K562 (cell line): ENCODE data around the gene WWOX. TPM values are rescaled to one million over a fixed set of nuclear protein-coding genes. Genes with fewer than 3 reads are reported as not detected.

Source experiments
- ATAC-seq: fragments of 200-7000 bp; cut with Tn5 transposase; 3 replicates; pipeline ENCODE4 v1.9.1; 2020; ENCODE audit warnings: moderate library complexity
- BruUV-seq: library from RNA; stranded (reverse); fragments of 400-500 nt; replicated peaks from 2 replicates; lab custom pipeline; 2021; lab: Mats Ljungman, UMichigan
- CTCF ChIA-PET: fragments of 300-600 bp; formaldehyde crosslinking; extraction: SDS; loops from one replicate; lab custom pipeline; 2021; ENCODE audit warnings: low intra/inter-chr PET ratio; lab: Yijun Ruan, JAX
- POLR2A ChIA-PET: fragments of 300-600, 350-650 bp; sonication (Branson Sonifier 250); formaldehyde crosslinking; extraction: SDS; loops from one replicate; lab custom pipeline; 2021; ENCODE audit warnings: antibody characterized with exemption, inconsistent platforms; lab: Yijun Ruan, JAX
- DNase-seq, 4 experiments: peaks; one replicate each; pipeline versions ENCODE4 v3.0.0 to v3.0.0-alpha.2; 2011 to 2018; ENCODE audit warnings: low spot score in 3 of 4, mixed read lengths in 3 of 4; ENCODE audit errors: extremely low read depth in 1 of 4
- FAIRE-seq: peaks from 2 replicates; lab custom pipeline; 2011; peaks lifted over from hg19 to GRCh38; lab: Jason Lieb, UNC
- H2AFZ ChIP-seq: 2 replicates; pipeline ENCODE4 v1.6.0; 2011; ENCODE audit warnings: low read depth, low read length, control low read depth, inconsistent platforms
- H3K27ac ChIP-seq: fragments of 200-600 bp; 3 replicates; pipeline ENCODE4 v1.8.0; 2011; ENCODE audit warnings: low read depth, mild to moderate bottlenecking, control low read depth, inconsistent platforms, low read length, moderate library complexity, mixed read lengths; ENCODE audit errors: extremely low read depth
- H3K27me3 ChIP-seq, 2 experiments: fragments of 300-600 bp in 1 of 2; 2 replicates in 1 of 2; 3 replicates in 1 of 2; pipeline versions ENCODE4 v1.6.0 to v1.8.0; 2011; ENCODE audit warnings: inconsistent platforms in 2 of 2, low read length in 2 of 2, mild to moderate bottlenecking in 1 of 2, mixed read lengths in 1 of 2, moderate library complexity in 1 of 2; ENCODE audit not compliant: control insufficient read depth in 2 of 2, insufficient read depth in 2 of 2
- H3K36me3 ChIP-seq: fragments of 300-600 bp; 3 replicates; pipeline ENCODE4 v1.8.0; 2011; ENCODE audit warnings: mild to moderate bottlenecking, low read length, inconsistent platforms; ENCODE audit not compliant: control insufficient read depth, insufficient read depth
- H3K4me1 ChIP-seq, 2 experiments: fragments of 200-600 bp in 1 of 2; replicated peaks in 1 of 2; 2 replicates in 1 of 2; 3 replicates in 1 of 2; pipeline versions ENCODE4 v1.5.1 to v1.8.0; 2011; ENCODE audit warnings: inconsistent platforms in 2 of 2, low read length in 2 of 2, mild to moderate bottlenecking in 1 of 2, mixed read lengths in 1 of 2, moderate library complexity in 1 of 2; ENCODE audit not compliant: control insufficient read depth in 2 of 2, insufficient read depth in 2 of 2
- H3K4me2 ChIP-seq: 2 replicates; pipeline ENCODE4 v1.6.1; 2011; ENCODE audit warnings: low read length, control low read depth, inconsistent platforms, mixed read lengths; ENCODE audit not compliant: insufficient read depth
- H3K4me3 ChIP-seq: fragments of 200-600 bp; sonication (generic), shearing (Covaris generic); 2 replicates; pipeline ENCODE4 v1.5.1; 2016; ENCODE audit warnings: control low read depth, inconsistent platforms
- H3K79me2 ChIP-seq: fragments of 200-600 bp; 3 replicates; pipeline ENCODE4 v1.8.0; 2011; ENCODE audit warnings: low read length, inconsistent platforms; ENCODE audit not compliant: control insufficient read depth, insufficient read depth
- H3K9ac ChIP-seq, 2 experiments: 2 replicates each; pipeline versions ENCODE4 v1.6.0 to v1.6.1; 2011; ENCODE audit warnings: low read depth in 2 of 2, low read length in 2 of 2, control low read depth in 1 of 2, inconsistent platforms in 1 of 2, mild to moderate bottlenecking in 1 of 2, mixed read lengths in 1 of 2; ENCODE audit not compliant: insufficient read depth in 1 of 2
- H3K9me1 ChIP-seq: one replicate; pipeline ENCODE4 v1.6.0; 2011; ENCODE audit warnings: inconsistent platforms, mild to moderate bottlenecking, low read length, moderate library complexity; ENCODE audit not compliant: control insufficient read depth, insufficient read depth
- H3K9me3 ChIP-seq: replicated peaks from 2 replicates; pipeline ENCODE4 v1.5.1; 2011; ENCODE audit warnings: low read depth, low read length, inconsistent platforms; ENCODE audit not compliant: control insufficient read depth, insufficient read depth
- H4K20me1 ChIP-seq: replicated peaks from 2 replicates; pipeline ENCODE4 v1.6.1; 2011; ENCODE audit warnings: low read length, inconsistent platforms, mixed read lengths; ENCODE audit not compliant: control insufficient read depth, insufficient read depth
- CUX1 ChIP-seq: fragments of 200-800 bp; sonication (Bioruptor generic); IDR thresholded peaks from 2 replicates; pipeline ENCODE4 v1.6.1; 2016; ENCODE audit warnings: missing genetic modification characterization, missing compliant biosample characterization
- DEAF1 ChIP-seq: fragments of 450-650 bp; formaldehyde crosslinking; IDR thresholded peaks from 2 replicates; pipeline ENCODE4 v1.4.0; 2020; ENCODE audit warnings: mild to moderate bottlenecking, moderate library complexity
- MAZ ChIP-seq, 2 experiments: fragments of 450-650 bp in 1 of 2; sonication (generic) in 1 of 2; formaldehyde crosslinking; IDR thresholded peaks in 1 of 2; conservative IDR thresholded peaks in 1 of 2; 2 replicates each; pipeline versions ENCODE4 v1.4.0 to v1.5.0; 2020; ENCODE audit warnings: mild to moderate bottlenecking in 1 of 2, missing genetic modification reagents in 1 of 2
- NELFE ChIP-seq: IDR thresholded peaks from 2 replicates; pipeline ENCODE4 v1.6.1; 2011; ENCODE audit warnings: mild to moderate bottlenecking; ENCODE audit not compliant: insufficient read depth, insufficient read length
- NONO ChIP-seq, 2 experiments: fragments of 200-400 bp in 1 of 2; fragments of 450-650 bp in 1 of 2; formaldehyde crosslinking in 1 of 2; IDR thresholded peaks; 2 replicates each; pipeline ENCODE4 v1.6.1; 2017; ENCODE audit warnings: low read depth in 2 of 2, mild to moderate bottlenecking in 2 of 2, moderate library complexity in 2 of 2, low read length in 1 of 2
- PRPF4 ChIP-seq: fragments of 200-400 bp; formaldehyde crosslinking; IDR thresholded peaks from one replicate; pipeline ENCODE4 v1.6.1; 2017; ENCODE audit warnings: low read length, low read depth, mild to moderate bottlenecking; ENCODE audit not compliant: insufficient read depth, poor library complexity, severe bottlenecking
- RBM34 ChIP-seq: fragments of 200-400 bp; formaldehyde crosslinking; IDR thresholded peaks from 2 replicates; pipeline ENCODE4 v1.6.1; 2018; ENCODE audit warnings: low read length, borderline replicate concordance; ENCODE audit not compliant: insufficient read depth
- U2AF2 ChIP-seq: fragments of 200-400 bp; formaldehyde crosslinking; optimal IDR thresholded peaks from 2 replicates; pipeline ENCODE3; 2017; ENCODE audit warnings: low read depth, mild to moderate bottlenecking, low read length
- ZFP1 ChIP-seq: fragments of 450-650 bp; formaldehyde crosslinking; IDR thresholded peaks from 2 replicates; pipeline ENCODE4 v1.4.0; 2020; ENCODE audit warnings: mild to moderate bottlenecking, mixed read lengths
- ZNF146 ChIP-seq: IDR thresholded peaks from one replicate; pipeline ENCODE4 v1.6.1; 2018; ENCODE audit warnings: missing compliant biosample characterization; ENCODE audit not compliant: unreplicated experiment
- ZNF280B ChIP-seq: fragments of 250-450 bp; sonication (Bioruptor Pico); IDR thresholded peaks from 2 replicates; pipeline ENCODE4 v1.5.1; 2021; ENCODE audit warnings: mild to moderate bottlenecking
- ZNF311 ChIP-seq: fragments of 250-450 bp; sonication (Bioruptor Pico); IDR thresholded peaks from 2 replicates; pipeline ENCODE4 v1.4.0; 2020; ENCODE audit warnings: mild to moderate bottlenecking, moderate library complexity
- WGBS: fragments of 100-300 bp; shearing (Covaris generic); methylation state at CpG from one replicate; pipeline ENCODE4 v1.1.6; 2016; ENCODE audit warnings: low coverage, mixed read lengths; ENCODE audit not compliant: insufficient coverage; ENCODE audit errors: missing lambda C conversion rate; 5-methylcytosine and 5-hydroxymethylcytosine counted together
- in situ Hi-C: fragments of 300-500 bp; cut with MboI; formaldehyde crosslinking; loops from 4 replicates; pipeline ENCODE4 v1.15.0; 2018; ENCODE audit warnings: inconsistent platforms, mixed read lengths
- intact Hi-C: fragments of 100-400 bp; cut with micrococcal nuclease; formaldehyde crosslinking; loops from 2 replicates; pipeline ENCODE4 v1.14.2; 2022
- polyA plus RNA-seq, 8 experiments: library from polyadenylated mRNA; depleted of rRNA in 4 of 8; stranded (reverse) in 5 of 8; unstranded in 3 of 8; fragments of >200 nt; fragmentation: Nextera tagmentation in 2 of 8; fragmentation: Illumina TruSeq in 1 of 8; extraction: Ambion mirVana in 2 of 8; extraction: Trizol in 1 of 8; gene quantifications; 2 replicates each; pipeline versions ENCODE4 v1.2.1 to v1.2.3, GENCODE V29; 2011 to 2014; ENCODE audit warnings: inconsistent platforms in 1 of 8, missing spikeins in 1 of 8
- total RNA-seq, 7 experiments: library from RNA; depleted of rRNA in 6 of 7; stranded (reverse); fragments of >200 nt in 6 of 7; fragmentation: Illumina TruSeq in 2 of 7; extraction: Trizol in 2 of 7; gene quantifications; 2 replicates each; pipeline versions ENCODE4 v1.2.1 to v1.2.3, GENCODE V29; 2011 to 2021; ENCODE audit warnings: low replicate concordance in 1 of 7

WWOX gene
- total and polyA plus RNA-seq, 9 of the 15 experiments (the other 6 are each of a cell fraction or from before 2014, with no cell fraction given), result 1.6 to 22.7 (median 8.1) TPM

GRCh38 chr16:79062336-79062735, 962.9 kb downstream of the WWOX start (continued):
- TF ChIP-seq DEAF1 (CRISPR knock-in tag) (no peak), ZFP1 (CRISPR knock-in tag) (no peak), CUX1 (CRISPR knock-in tag) (no peak)

- Histone ChIP-seq H3K79me2 (no peaks in the 10 kb centered on the region), H3K4me2 (no peak overlapping the region), H2AFZ (no peak overlapping the region), H3K27ac (no peak overlapping the region), H4K20me1 (no peaks in the 10 kb centered on the region), H3K36me3 (no peaks in the 10 kb centered on the region), H3K9me3 (no peaks in the 10 kb centered on the region), H3K27me3 (peaks cover 4 to 5% of the 10 kb centered on the region in 2 experiments; a peak in 2 of 5 replicates), H3K4me1 (no peaks in the 10 kb centered on the region), H3K9ac (no peak overlapping the region), H3K4me3 (no peak overlapping the region), H3K9me1 (no peaks in the 10 kb centered on the region)
- ATAC-seq (no peak), FAIRE-seq (no peak), DNase-seq (no peak)
- no TSS peak for BruUV-seq
- POLR2A ChIA-PET, result interaction anchor here (0.8 kb wide), 1 partner anchor 9 kb away, joined by 3 read pairs; no protein-coding TSS in a partner anchor
- CTCF ChIA-PET, result no interaction called here
- WGBS, result under 1% methylated on average over 6 of the region's 6 CpGs
- intact Hi-C loops (no loop called here), in situ Hi-C loops (no loop called here)
- TF ChIP-seq ZNF311 (no peak), U2AF2 (no peak), MAZ (CRISPR knock-in tag; conservative IDR thresholded peaks at IDR 0.05 in 1 of 2, IDR thresholded peaks at IDR 0.05 in 1 of 2) (no peak), PRPF4 (no peak), ZNF280B (CRISPR knock-in tag) (no peak), ZNF146 (CRISPR knock-in tag) (no peak), RBM34 (no peak), NONO (IDR thresholded peaks at IDR 0.05; ENCODE audit: low read depth in 2 of 2, low read length in 1 of 2) (no peak), NELFE (no peak)
Measured at GRCh38 chr16:79062821-79063220, 963.4 kb downstream of the WWOX start.
